ENCODE data around the gene MPIG6B.

MPIG6B gene

GRCh38 chr6:31713465-31713864 lies 9.7 kb upstream of the MPIG6B start:
- Histone ChIP-seq H3K36me3 (ENCODE audit: insufficient read depth, low read length) (no peaks in the 10 kb centered on the region), H4K20me1 (ENCODE audit: insufficient read depth, low read length) (no peaks in the 10 kb centered on the region), H3K27me3 (ENCODE audit: insufficient read depth, low read length, poor library complexity) (no peaks in the 10 kb centered on the region), H3K9ac (ENCODE audit: low read depth, low read length) (no peak overlapping the region), H3K27ac (ENCODE audit: low read length) (no peak overlapping the region), H3K9me3 (ENCODE audit: insufficient read depth, low read length, severe bottlenecking) (no peaks in the 10 kb centered on the region), H3K79me2 (ENCODE audit: insufficient read depth, low read length) (no peaks in the 10 kb centered on the region), H3K4me2 (ENCODE audit: insufficient read depth, low read length) (no peak overlapping the region), H2AFZ (ENCODE audit: low read depth, low read length) (no peak overlapping the region), H3K4me1 (ENCODE audit: insufficient read depth, low read length) (no peaks in the 10 kb centered on the region), H3K4me3 (ENCODE audit: low read depth in 1 of 2, low read length in 2 of 2) (no peak overlapping the region)
- ATAC-seq (ENCODE audit: insufficient read depth, low read depth) = no peak
- DNase-seq = no peak
- TF ChIP-seq, protein P1, sequence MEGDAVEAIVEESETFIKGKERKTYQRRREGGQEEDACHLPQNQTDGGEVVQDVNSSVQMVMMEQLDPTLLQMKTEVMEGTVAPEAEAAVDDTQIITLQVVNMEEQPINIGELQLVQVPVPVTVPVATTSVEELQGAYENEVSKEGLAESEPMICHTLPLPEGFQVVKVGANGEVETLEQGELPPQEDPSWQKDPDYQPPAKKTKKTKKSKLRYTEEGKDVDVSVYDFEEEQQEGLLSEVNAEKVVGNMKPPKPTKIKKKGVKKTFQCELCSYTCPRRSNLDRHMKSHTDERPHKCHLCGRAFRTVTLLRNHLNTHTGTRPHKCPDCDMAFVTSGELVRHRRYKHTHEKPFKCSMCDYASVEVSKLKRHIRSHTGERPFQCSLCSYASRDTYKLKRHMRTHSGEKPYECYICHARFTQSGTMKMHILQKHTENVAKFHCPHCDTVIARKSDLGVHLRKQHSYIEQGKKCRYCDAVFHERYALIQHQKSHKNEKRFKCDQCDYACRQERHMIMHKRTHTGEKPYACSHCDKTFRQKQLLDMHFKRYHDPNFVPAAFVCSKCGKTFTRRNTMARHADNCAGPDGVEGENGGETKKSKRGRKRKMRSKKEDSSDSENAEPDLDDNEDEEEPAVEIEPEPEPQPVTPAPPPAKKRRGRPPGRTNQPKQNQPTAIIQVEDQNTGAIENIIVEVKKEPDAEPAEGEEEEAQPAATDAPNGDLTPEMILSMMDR (IDR thresholded peaks at IDR 0.05; ENCODE audit: borderline replicate concordance, extremely low read depth, low read length, poor library complexity, severe bottlenecking) = no peak
- no peak for TF ChIP-seq EZH2 (IDR thresholded peaks at IDR 0.05; ENCODE audit: borderline replicate concordance, low read depth, low read length, severe bottlenecking)

DNA sequence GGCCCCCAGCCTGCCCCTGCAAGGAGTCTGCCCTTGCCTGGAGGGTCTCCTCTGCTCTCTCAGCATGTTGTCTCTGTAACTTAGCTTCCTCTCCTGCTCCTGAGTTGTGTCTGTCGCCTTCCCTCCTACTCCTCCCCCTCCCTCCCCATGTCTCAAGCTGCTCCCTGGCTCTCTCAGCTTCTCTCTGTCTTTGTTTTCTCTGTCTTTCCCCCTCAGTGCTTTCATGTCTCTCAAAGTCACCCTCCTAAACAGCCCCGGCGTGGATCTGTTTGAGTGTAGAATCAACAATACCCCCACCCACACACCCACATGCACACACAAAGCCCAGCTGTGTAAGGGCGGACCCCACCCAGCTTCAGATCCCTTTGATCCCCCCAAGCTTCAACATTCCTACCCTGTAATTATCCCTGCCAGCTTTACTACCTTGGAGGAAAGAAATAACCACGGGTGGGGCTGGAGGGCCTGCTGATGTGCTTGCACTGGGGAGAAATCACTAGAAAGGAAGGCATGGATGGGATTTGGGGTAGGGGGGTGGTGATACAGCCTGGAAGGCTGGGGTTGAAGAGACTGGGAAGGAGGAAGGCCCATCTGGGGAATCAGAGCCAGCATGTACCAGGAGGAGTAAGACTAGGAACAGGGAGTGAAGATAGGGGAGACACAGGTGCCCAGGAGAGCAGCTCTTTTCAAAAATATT lies 9.0 kb upstream of the MPIG6B start:
- Histone ChIP-seq H3K79me2 (ENCODE audit: insufficient read depth, low read length) (no peaks in the 10 kb centered on the region), H3K27ac (ENCODE audit: low read length) (no peak overlapping the region), H3K36me3 (ENCODE audit: insufficient read depth, low read length) (no peaks in the 10 kb centered on the region), H3K4me1 (ENCODE audit: insufficient read depth, low read length) (no peaks in the 10 kb centered on the region), H3K9me3 (ENCODE audit: insufficient read depth, low read length, severe bottlenecking) (no peaks in the 10 kb centered on the region), H2AFZ (ENCODE audit: low read depth, low read length) (no peak overlapping the region), H4K20me1 (ENCODE audit: insufficient read depth, low read length) (no peaks in the 10 kb centered on the region), H3K4me2 (ENCODE audit: insufficient read depth, low read length) (no peak overlapping the region), H3K27me3 (ENCODE audit: insufficient read depth, low read length, poor library complexity) (no peaks in the 10 kb centered on the region), H3K9ac (ENCODE audit: low read depth, low read length) (0 out of 2 replicates have a peak overlapping the region, but pooled peaks have one; percentile 5), H3K4me3 (ENCODE audit: low read depth in 1 of 2, low read length in 2 of 2) (no peak overlapping the region)
- TF ChIP-seq, protein P1 (IDR thresholded peaks at IDR 0.05; ENCODE audit: borderline replicate concordance, extremely low read depth, low read length, poor library complexity, severe bottlenecking) = no peak
- no peak for TF ChIP-seq EZH2 (IDR thresholded peaks at IDR 0.05; ENCODE audit: borderline replicate concordance, low read depth, low read length, severe bottlenecking)
- DNase-seq (no peak), ATAC-seq (ENCODE audit: insufficient read depth, low read depth) (no peak)

GRCh38 chr6:31715022-31715958 lies 7.9 kb upstream of the MPIG6B start, which contains the start of gene LY6G6D:
Gene LY6G6D, plus strand, starts transcription at chr6:31715348. Its CDS starts 8 bp downstream, at chr6:31715356.
- DNase-seq = no peak

More at GRCh38 chr6:31715022-31715958, 7.9 kb upstream of the MPIG6B start, which contains the start of gene LY6G6D:
- Histone ChIP-seq H3K79me2 (ENCODE audit: insufficient read depth, low read length) (no peaks in the 10 kb centered on the region), H3K4me1 (ENCODE audit: insufficient read depth, low read length) (no peaks in the 10 kb centered on the region), H4K20me1 (ENCODE audit: insufficient read depth, low read length) (no peaks in the 10 kb centered on the region), H3K4me2 (ENCODE audit: insufficient read depth, low read length) (no peak within 1 kb of the TSS), H3K9me3 (ENCODE audit: insufficient read depth, low read length, severe bottlenecking) (no peaks in the 10 kb centered on the region), H3K27me3 (ENCODE audit: insufficient read depth, low read length, poor library complexity) (no peaks in the 10 kb centered on the region), H3K4me3 (ENCODE audit: low read depth in 1 of 2, low read length in 2 of 2) (no peak within 1 kb of the TSS), H3K36me3 (ENCODE audit: insufficient read depth, low read length) (no peaks in the 10 kb centered on the region), H3K9ac (ENCODE audit: low read depth, low read length) (0 out of 2 replicates have a peak within 1 kb of the TSS, but pooled peaks have one; percentile 5), H3K27ac (ENCODE audit: low read length) (no peak within 1 kb of the TSS), H2AFZ (ENCODE audit: low read depth, low read length) (no peak within 1 kb of the TSS)
- TF ChIP-seq EZH2 (IDR thresholded peaks at IDR 0.05; ENCODE audit: borderline replicate concordance, low read depth, low read length, severe bottlenecking) = no peak
- TF ChIP-seq, protein P1 (IDR thresholded peaks at IDR 0.05; ENCODE audit: borderline replicate concordance, extremely low read depth, low read length, poor library complexity, severe bottlenecking) = no peak
- ATAC-seq (ENCODE audit: insufficient read depth, low read depth) = no peak
